ENCODE data around the gene TMEM123. TPM values are rescaled to one million over a fixed set of nuclear protein-coding genes. Genes with fewer than 3 reads are reported as not detected.
A peak's percentile ranks its signal among the peaks of the same experiment; 100 is the strongest.

TMEM123 gene
- total RNA-seq, 1 donor = 91.9 TPM

DNA sequence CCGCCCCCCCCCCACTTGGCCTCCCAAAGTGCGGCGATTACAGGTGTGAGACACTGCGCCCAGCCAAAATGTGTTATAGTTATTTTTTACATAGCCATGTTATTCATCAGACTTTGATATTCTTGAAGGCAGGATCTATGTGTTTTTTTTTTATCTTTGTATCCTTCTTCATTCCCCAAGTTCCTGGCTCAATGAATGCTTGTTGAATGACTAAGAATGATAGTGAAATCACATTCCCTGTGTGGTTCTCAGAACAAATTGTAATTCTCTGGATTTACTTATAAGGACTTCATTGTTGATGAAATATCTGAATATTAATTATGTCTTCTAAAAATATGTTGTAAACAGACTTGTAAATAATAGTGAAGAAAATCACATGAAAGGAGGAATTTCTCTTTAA is 44.5 kb upstream of the TMEM123 start:
- DNase-seq (ENCODE audit: insufficient read length, low spot score, missing footprints) = no peak
- no peaks in the 10 kb centered on the region for H3K27me3 ChIP-seq (ENCODE audit: insufficient read depth, low read length)
- H4K20me1 ChIP-seq (ENCODE audit: insufficient read depth, low read length) = no peaks in the 10 kb centered on the region
- no peak overlapping the region for H3K4me2 ChIP-seq (ENCODE audit: insufficient read depth, low read length)
- peaks cover 14% of the 10 kb centered on the region for H3K4me1 ChIP-seq (ENCODE audit: insufficient read depth, low read length)
- no peak overlapping the region for H3K4me3 ChIP-seq (ENCODE audit: insufficient read depth, low read length)
- no peaks in the 10 kb centered on the region for H3K36me3 ChIP-seq (ENCODE audit: insufficient read depth, low read length)
- no peak overlapping the region for H2AFZ ChIP-seq (ENCODE audit: low read length)
- TF ChIP-seq CTCF (IDR thresholded peaks at IDR 0.05; ENCODE audit: extremely low read depth, low read depth, low read length) = no peak
- no peak overlapping the region for H3K27ac ChIP-seq (ENCODE audit: low read depth, low read length)
- H3K79me2 ChIP-seq (ENCODE audit: insufficient read depth, low read length) = no peaks in the 10 kb centered on the region
- no peaks in the 10 kb centered on the region for H3K9me3 ChIP-seq (ENCODE audit: low read depth, low read length)

DNA sequence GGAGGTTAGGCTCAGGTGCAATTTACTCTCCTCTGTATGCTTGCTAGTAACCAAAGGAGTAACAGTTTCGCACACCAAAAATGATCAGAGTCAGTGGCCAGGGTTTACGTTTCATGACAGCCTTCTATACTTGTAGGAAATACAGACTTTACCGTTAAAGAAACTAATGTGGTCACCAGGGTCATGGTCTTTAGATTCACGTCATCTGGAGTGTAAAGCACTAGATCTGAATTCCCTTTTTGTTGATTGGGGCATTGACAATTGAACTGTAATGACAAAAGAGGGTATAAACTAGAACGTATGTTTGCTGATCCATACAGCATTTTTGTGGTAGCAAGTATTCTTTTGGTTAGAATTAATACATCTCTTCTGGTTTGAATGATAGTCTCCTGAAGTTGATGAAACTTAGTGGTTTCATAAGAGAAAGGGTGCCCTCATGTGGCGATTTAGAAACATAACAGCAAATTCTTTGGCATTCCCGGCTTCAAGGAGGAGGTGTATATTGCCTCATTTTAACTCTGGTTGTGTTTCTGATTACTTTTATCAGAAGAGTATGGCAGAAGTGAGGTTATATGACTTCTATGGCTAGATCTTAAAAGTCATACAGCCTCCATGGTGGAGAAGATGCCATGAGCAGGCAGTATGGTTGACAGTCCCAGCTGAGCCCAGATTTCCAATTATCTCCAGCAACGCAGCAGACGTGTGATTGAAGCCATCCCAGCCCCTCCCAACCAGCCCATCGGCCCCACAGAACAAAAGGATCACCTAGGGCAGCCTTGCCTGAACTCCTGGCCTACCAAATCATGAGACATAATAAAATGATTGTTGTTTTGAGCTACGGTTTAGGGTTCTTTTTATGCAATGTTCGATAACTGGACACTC is 42.8 kb upstream of the TMEM123 start:
- Histone ChIP-seq H3K4me1 (ENCODE audit: insufficient read depth, low read length) (peaks cover 14% of the 10 kb centered on the region), H3K9me3 (ENCODE audit: low read depth, low read length) (no peaks in the 10 kb centered on the region), H4K20me1 (ENCODE audit: insufficient read depth, low read length) (no peaks in the 10 kb centered on the region), H3K27me3 (ENCODE audit: insufficient read depth, low read length) (no peaks in the 10 kb centered on the region), H3K79me2 (ENCODE audit: insufficient read depth, low read length) (no peaks in the 10 kb centered on the region), H3K36me3 (ENCODE audit: insufficient read depth, low read length) (no peaks in the 10 kb centered on the region), H3K4me3 (ENCODE audit: insufficient read depth, low read length) (peak overlapping the region; percentile 14), H3K4me2 (ENCODE audit: insufficient read depth, low read length) (peak overlapping the region; percentile 62), H2AFZ (ENCODE audit: low read length) (peak overlapping the region; percentile 52), H3K27ac (ENCODE audit: low read depth, low read length) (no peak overlapping the region)
- DNase-seq (ENCODE audit: insufficient read length, low spot score, missing footprints) = no peak
- peak; percentile 69 for TF ChIP-seq CTCF (IDR thresholded peaks at IDR 0.05; ENCODE audit: extremely low read depth, low read depth, low read length)

DNA sequence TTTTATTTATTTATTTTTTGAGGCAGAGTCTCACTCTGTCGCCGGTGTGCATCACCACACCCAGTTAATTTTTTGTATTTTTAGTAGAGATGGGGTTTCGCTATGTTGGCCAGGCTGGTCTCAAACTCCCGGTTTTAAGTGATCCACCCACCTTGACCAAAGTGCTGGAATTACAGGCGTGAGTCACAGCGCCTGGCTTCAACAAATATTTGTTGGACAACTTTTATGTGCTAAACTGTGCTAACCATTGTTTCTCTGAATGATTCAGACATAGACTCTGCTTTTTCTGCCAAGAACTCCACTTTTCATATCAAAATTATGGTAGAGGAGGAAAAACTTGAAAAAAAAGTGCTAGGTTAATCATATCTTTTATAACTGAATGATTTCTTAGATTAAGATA is 41.7 kb upstream of the TMEM123 start:
- H3K79me2 ChIP-seq (ENCODE audit: insufficient read depth, low read length) = no peaks in the 10 kb centered on the region
- no peak overlapping the region for H3K27ac ChIP-seq (ENCODE audit: low read depth, low read length)
- no peaks in the 10 kb centered on the region for H4K20me1 ChIP-seq (ENCODE audit: insufficient read depth, low read length)
- H3K9me3 ChIP-seq (ENCODE audit: low read depth, low read length) = no peaks in the 10 kb centered on the region
- no peak for DNase-seq (ENCODE audit: insufficient read length, low spot score, missing footprints)
- H3K4me3 ChIP-seq (ENCODE audit: insufficient read depth, low read length) = no peak overlapping the region
- TF ChIP-seq CTCF (IDR thresholded peaks at IDR 0.05; ENCODE audit: extremely low read depth, low read depth, low read length) = no peak
- H3K4me2 ChIP-seq (ENCODE audit: insufficient read depth, low read length) = no peak overlapping the region
- no peak overlapping the region for H2AFZ ChIP-seq (ENCODE audit: low read length)
- H3K36me3 ChIP-seq (ENCODE audit: insufficient read depth, low read length) = no peaks in the 10 kb centered on the region
- no peaks in the 10 kb centered on the region for H3K27me3 ChIP-seq (ENCODE audit: insufficient read depth, low read length)
- H3K4me1 ChIP-seq (ENCODE audit: insufficient read depth, low read length) = peaks cover 14% of the 10 kb centered on the region

- Histone ChIP-seq H3K27ac (ENCODE audit: low read depth, low read length) (no peak overlapping the region), H3K36me3 (ENCODE audit: insufficient read depth, low read length) (no peaks in the 10 kb centered on the region), H3K4me3 (ENCODE audit: insufficient read depth, low read length) (no peak overlapping the region), H4K20me1 (ENCODE audit: insufficient read depth, low read length) (no peaks in the 10 kb centered on the region), H3K4me1 (ENCODE audit: insufficient read depth, low read length) (peaks cover 14% of the 10 kb centered on the region), H2AFZ (ENCODE audit: low read length) (no peak overlapping the region), H3K79me2 (ENCODE audit: insufficient read depth, low read length) (no peaks in the 10 kb centered on the region), H3K4me2 (ENCODE audit: insufficient read depth, low read length) (no peak overlapping the region), H3K9me3 (ENCODE audit: low read depth, low read length) (no peaks in the 10 kb centered on the region), H3K27me3 (ENCODE audit: insufficient read depth, low read length) (no peaks in the 10 kb centered on the region)
- DNase-seq (ENCODE audit: insufficient read length, low spot score, missing footprints) = no peak
- no peak for TF ChIP-seq CTCF (IDR thresholded peaks at IDR 0.05; ENCODE audit: extremely low read depth, low read depth, low read length)
Measured at GRCh38 chr11:102493524-102493923, 41.0 kb upstream of the TMEM123 start.

Data from osteoblast (primary cell).